GM10266 (cell line): Measurements from ENCODE around the gene DUSP10.
A peak's percentile ranks its signal among the peaks of the same experiment; 100 is the strongest.

Experiments
- DNase-seq: peaks from one replicate; pipeline ENCODE4 v3.0.0; 2012; ENCODE audit errors: extremely low spot score
- CTCF ChIP-seq: IDR thresholded peaks from 2 replicates; pipeline ENCODE4 v1.5.1; 2012; ENCODE audit warnings: mild to moderate bottlenecking, low read depth; ENCODE audit not compliant: control insufficient read depth, insufficient read depth; ENCODE audit errors: missing control alignments

DUSP10 gene

DNA sequence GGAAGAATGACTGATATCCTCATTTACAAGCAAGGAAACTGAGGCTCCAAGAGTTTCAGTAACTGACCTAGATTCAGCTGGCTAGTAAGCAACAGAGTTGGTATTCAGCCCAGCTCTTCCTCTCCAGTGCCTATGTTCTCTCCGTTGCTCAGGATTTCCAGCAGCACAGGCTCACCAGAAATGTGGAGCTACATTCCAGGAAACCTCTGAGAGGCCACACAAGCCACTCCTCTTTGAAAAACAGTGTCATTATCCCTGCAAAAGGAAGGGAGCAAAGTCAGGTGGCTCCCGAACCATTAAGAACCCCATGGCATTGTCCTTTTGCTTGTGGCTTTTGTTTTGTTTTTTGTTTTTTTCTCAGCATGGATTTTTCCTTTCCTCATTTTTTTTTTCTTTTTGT is 40.6 kb upstream of the DUSP10 start:
- TF ChIP-seq CTCF: no peak
- DNase-seq: no peak

DNA sequence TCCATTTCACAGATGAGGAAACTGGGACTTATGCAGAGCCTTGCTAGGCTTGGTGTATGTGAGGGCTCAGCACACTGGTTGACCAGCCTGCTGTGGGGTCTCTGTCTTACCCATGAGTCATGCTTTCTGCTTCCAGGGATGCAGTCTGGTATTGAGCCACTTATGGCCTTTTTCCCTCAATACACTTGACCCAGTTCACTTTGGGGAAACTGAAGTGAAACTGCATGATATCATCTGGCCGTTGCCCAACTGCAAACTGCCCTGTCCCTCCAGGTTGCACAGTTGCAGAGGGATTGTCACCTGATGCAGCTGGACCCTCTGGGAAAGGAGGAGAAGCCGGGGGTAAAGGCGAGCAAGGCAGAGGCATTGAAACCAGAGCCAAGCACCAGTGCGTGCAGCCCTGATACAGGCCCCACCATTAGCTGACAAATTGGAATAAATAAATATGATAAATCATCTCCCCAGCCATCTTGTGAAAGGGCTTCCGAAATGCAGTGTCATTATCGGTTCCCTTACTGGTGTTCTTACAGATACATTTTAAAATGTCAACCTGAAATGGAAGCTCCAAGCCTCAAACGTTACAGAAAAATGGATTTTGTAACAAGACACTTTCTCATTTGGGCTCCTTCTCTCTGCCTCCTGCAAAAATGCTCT is 39.3 kb upstream of the DUSP10 start:
- DNase-seq: no peak
- TF ChIP-seq CTCF: no peak

DNA sequence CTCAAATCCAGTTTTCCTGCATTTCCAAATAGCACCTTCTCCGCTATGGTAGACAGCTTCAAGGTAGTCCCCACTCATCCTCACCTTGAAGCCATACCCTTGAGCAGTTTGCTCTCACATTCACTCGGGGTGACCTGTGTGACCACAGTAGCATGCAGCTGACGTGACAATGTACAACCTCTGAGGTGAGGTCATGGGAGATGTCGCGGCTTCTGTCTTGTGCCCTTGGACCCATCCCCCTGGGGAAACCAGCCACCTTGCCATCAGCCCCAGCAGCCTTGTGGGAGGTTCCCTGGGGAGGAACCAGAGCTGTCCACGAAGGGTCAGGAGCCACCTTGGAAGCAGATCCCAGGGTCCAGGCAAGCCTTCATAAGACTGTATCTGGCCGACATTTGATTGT is 38.3 kb upstream of the DUSP10 start:
- no peak for TF ChIP-seq CTCF
- no peak for DNase-seq

DNA sequence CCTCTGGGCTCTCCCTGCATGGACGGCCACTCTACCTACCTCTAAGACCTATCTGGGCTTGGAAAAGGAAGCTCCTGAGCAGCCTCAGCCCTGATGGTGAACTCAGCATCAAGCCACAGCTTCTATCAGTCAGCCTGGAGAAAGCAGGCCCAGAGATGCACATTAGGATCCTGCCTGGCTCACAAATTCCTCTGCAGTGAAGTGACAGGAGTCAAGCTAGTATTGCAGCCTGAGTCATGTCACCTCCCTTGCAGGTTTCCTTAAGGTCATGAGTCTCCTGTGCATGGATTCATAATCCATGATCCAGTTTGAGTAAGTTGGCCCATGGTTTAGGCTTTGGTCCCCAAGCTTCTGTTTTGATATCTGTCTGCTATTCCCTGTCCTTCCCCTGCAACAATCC is 37.9 kb upstream of the DUSP10 start:
- DNase-seq: no peak
- no peak for TF ChIP-seq CTCF

DNA sequence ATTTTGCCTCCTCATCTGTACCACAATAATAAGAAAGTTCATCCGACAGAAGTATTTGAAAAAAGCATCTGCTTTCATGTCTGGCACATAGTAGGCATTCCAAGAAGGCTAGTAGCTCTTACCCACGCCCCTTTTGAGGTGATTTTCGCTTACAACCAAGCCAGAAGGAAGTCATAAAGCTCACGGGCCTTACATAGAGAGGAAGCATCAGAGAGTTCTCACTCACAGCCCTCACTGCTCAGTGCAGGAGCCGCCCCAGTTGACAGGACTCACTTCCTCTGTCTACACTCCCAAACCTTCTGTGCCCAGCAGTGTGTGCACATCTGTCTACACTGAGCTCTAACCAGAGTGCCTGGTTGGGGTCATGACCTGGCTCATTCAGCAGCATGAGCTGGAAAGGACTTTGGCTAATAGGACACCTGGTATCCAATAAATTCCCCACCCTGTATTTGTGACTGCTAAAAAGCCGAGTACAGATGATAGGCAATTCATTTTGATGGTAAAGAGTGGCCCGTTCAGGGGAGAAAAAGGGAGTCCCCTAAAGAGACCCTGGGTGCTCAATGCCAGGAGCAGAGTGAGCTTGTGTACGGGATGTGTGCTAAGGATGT is 36.8 kb upstream of the DUSP10 start:
- no peak for DNase-seq
- no peak for TF ChIP-seq CTCF

DNA sequence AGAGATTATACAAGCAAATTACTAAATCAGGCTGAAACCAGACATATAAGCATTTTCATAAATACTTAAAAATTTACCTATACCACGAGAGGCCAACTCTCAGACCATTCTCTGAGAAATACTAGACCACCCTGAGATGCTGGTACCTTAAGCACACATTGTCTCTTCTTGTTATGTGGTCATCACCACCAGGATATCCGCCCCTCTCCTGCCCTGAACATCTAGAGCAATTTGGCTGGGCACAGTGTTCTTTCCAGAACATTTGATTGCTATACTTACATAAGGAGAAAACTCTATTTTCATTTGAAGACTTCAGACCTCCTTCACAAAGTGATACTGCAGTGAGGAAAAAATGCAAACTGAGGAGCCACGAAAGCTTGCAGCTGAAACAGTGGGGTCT is 36.2 kb upstream of the DUSP10 start:
- TF ChIP-seq CTCF: no peak
- no peak for DNase-seq

DNA sequence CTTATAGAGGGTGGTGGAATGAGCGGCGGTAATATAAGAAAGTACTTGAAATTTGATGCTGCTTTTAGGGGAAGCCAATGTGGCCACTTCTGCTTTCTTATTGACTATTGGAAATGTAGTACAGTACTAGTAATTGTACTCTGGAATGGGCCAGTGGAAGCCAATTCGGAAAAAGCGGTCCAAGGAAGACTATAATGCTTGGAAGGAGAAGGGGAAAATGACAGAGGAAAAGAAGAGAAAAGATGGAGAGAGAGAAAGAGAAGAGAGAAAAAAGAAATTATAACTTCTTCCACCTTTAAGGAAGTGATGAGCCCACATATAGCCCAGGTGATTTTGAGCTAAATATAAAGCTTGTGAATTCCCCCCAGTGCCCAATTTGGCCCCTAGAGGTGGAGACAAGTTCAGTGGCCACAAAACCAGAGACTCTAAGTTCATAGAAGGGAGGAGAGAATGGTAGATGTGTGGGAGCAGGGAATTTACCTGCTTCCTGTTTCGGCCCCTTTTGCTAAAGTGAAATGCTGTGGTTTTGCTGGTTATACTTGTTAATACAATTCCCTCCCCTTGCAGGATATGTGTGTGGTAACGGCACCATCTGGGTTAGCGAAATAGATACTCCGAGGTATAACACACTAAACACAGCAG is 35.7 kb upstream of the DUSP10 start:
- DNase-seq: peak; percentile 57
- no peak for TF ChIP-seq CTCF
